B cell (primary cell): ENCODE data around the gene ADAP1. TPM values are rescaled to one million over a fixed set of nuclear protein-coding genes. Genes with fewer than 3 reads are reported as not detected.

Experiments
- ATAC-seq: fragments of 200-7000 bp; cut with Tn5 transposase; one replicate; pipeline ENCODE4 v1.10.0; 2021; ENCODE audit warnings: low read depth, mild to moderate bottlenecking, moderate number of reproducible peaks, moderate library complexity
- CTCF ChIA-PET: fragments of 350-600 bp; sonication (Branson Sonifier 250); formaldehyde crosslinking; loops from one replicate; lab custom pipeline; 2021; ENCODE audit warnings: antibody characterized with exemption, inconsistent platforms; lab: Charles Lee
- POLR2A ChIA-PET: fragments of 350-600 bp; sonication (Branson Sonifier 250); formaldehyde crosslinking; loops from one replicate; lab custom pipeline; 2021; ENCODE audit warnings: antibody characterized with exemption; lab: Charles Lee
- DNase-seq: peaks from one replicate; pipeline ENCODE4 v3.0.0; 2013
- H2AFZ ChIP-seq: 2 replicates; pipeline ENCODE4 v1.6.1; 2012; ENCODE audit warnings: mild to moderate bottlenecking, low read depth, low read length; ENCODE audit not compliant: insufficient read depth, poor library complexity, severe bottlenecking
- H3K27ac ChIP-seq, 2 donors: 1 replicate in 1 of 2; 2 replicates in 1 of 2; pipeline ENCODE4 v1.5.1; 2012 to 2013; ENCODE audit warnings: low read length in 2 of 2, mild to moderate bottlenecking in 2 of 2, moderate library complexity in 1 of 2
- H3K27me3 ChIP-seq, 4 experiments: fragments of 200-600 bp in 1 of 4; sonication (generic) in 1 of 4; replicated peaks in 1 of 4; 1 replicate in 2 of 4; 2 replicates in 2 of 4; pipeline versions ENCODE4 v1.6.1 to v1.7.0; 2013 to 2016; ENCODE audit warnings: low read length in 3 of 4, mild to moderate bottlenecking in 2 of 4, mixed read lengths in 1 of 4, moderate library complexity in 1 of 4; ENCODE audit not compliant: insufficient read depth in 4 of 4, control insufficient read depth in 3 of 4; ENCODE audit errors: control extremely low read depth in 1 of 4
- H3K36me3 ChIP-seq, 2 experiments: replicated peaks in 1 of 2; 1 replicate in 1 of 2; 2 replicates in 1 of 2; pipeline versions ENCODE4 v1.6.1 to v1.7.1; 2013; ENCODE audit warnings: low read length in 1 of 2; ENCODE audit not compliant: insufficient read depth in 2 of 2, control insufficient read depth in 1 of 2; ENCODE audit errors: control extremely low read depth in 1 of 2, extremely low read depth in 1 of 2
- H3K4me1 ChIP-seq, 2 donors: fragments of 200-600 bp in 1 of 2; sonication (generic) in 1 of 2; 1 replicate in 1 of 2; 2 replicates in 1 of 2; pipeline versions ENCODE4 v1.5.1 to v1.6.1; 2013 to 2017; ENCODE audit warnings: low read length in 2 of 2; ENCODE audit not compliant: control insufficient read depth in 2 of 2, insufficient read depth in 2 of 2
- H3K4me2 ChIP-seq: replicated peaks from 2 replicates; pipeline ENCODE3; 2012; ENCODE audit warnings: mild to moderate bottlenecking, low read depth, low read length; ENCODE audit not compliant: poor library complexity, severe bottlenecking
- H3K4me3 ChIP-seq, 5 experiments: fragments of 200-600 bp in 1 of 5; sonication (generic) in 1 of 5; 1 replicate in 3 of 5; 2 replicates in 2 of 5; pipeline versions ENCODE4 v1.5.1 to v1.7.0; 2011 to 2016; ENCODE audit warnings: low read length in 4 of 5, mild to moderate bottlenecking in 4 of 5, low read depth in 2 of 5, control low read depth in 1 of 5, moderate library complexity in 1 of 5; ENCODE audit not compliant: insufficient read depth in 1 of 5; ENCODE audit errors: control extremely low read depth in 1 of 5, extremely low read depth in 1 of 5
- H3K79me2 ChIP-seq: fragments of 200-600 bp; sonication (generic); one replicate; pipeline ENCODE4 v1.6.0; 2016; ENCODE audit warnings: low read length; ENCODE audit not compliant: control insufficient read depth, insufficient read depth
- H3K9ac ChIP-seq: fragments of 200-600 bp; sonication (generic); 2 replicates; pipeline ENCODE4 v1.6.1; 2017; ENCODE audit warnings: mild to moderate bottlenecking, low read length, moderate library complexity
- H3K9me3 ChIP-seq, 3 donors: one replicate each; pipeline versions ENCODE4 v1.6.1 to v1.7.1; 2013; ENCODE audit warnings: low read length in 2 of 3; ENCODE audit not compliant: control insufficient read depth in 2 of 3, insufficient read depth in 1 of 3; ENCODE audit errors: control extremely low read depth in 1 of 3
- H4K20me1 ChIP-seq: 2 replicates; pipeline ENCODE4 v1.6.0; 2012; ENCODE audit warnings: mild to moderate bottlenecking, low read length; ENCODE audit not compliant: insufficient read depth, control insufficient read depth, poor library complexity, severe bottlenecking
- H3K27ac Mint-ChIP-seq: one replicate; pipeline ENCODE4 v1.8.0; 2021; ENCODE audit warnings: mixed read lengths
- H3K27me3 Mint-ChIP-seq: one replicate; pipeline ENCODE4 v1.8.0; 2021; ENCODE audit warnings: mixed read lengths
- H3K4me1 Mint-ChIP-seq: one replicate; pipeline ENCODE4 v1.8.0; 2021; ENCODE audit warnings: mixed read lengths
- H3K4me3 Mint-ChIP-seq: one replicate; pipeline ENCODE4 v1.8.0; 2021; ENCODE audit warnings: mixed read lengths
- H3K9me3 Mint-ChIP-seq: one replicate; pipeline ENCODE4 v1.8.0; 2022; ENCODE audit warnings: mixed read lengths; ENCODE audit not compliant: insufficient read depth
- CTCF ChIP-seq: fragments of 200-600 bp; IDR thresholded peaks from one replicate; pipeline ENCODE4 v1.8.0; 2022; ENCODE audit warnings: antibody characterized with exemption, mild to moderate bottlenecking
- EZH2 ChIP-seq: IDR thresholded peaks from 2 replicates; pipeline ENCODE4 v1.6.1; 2012; ENCODE audit warnings: borderline replicate concordance, low read depth, mild to moderate bottlenecking, moderate library complexity, low read length; ENCODE audit not compliant: insufficient read depth, poor library complexity, severe bottlenecking
- WGBS: methylation state at CpG from one replicate; pipeline ENCODE4 v1.1.5; 2013; ENCODE audit warnings: missing lambda C conversion rate; ENCODE audit not compliant: insufficient coverage; 5-methylcytosine and 5-hydroxymethylcytosine counted together
- intact Hi-C: fragments of 100-400 bp; cut with micrococcal nuclease; formaldehyde crosslinking; loops from one replicate; pipeline ENCODE4 v1.10.0; 2022
- polyA plus RNA-seq: library from polyadenylated mRNA; depleted of rRNA; stranded (reverse); fragments of >200 nt; gene quantifications from 2 replicates; pipeline ENCODE4 v1.2.3, GENCODE V29; 2012
- total RNA-seq, 2 donors: library from RNA; stranded (reverse); fragments of 120-200 nt in 1 of 2; gene quantifications; 1 replicate in 1 of 2; 2 replicates in 1 of 2; pipeline versions ENCODE4 v1.2.3 to v1.2.4, GENCODE V29; 2013 to 2022

Gene ADAP1
- total and polyA plus RNA-seq, 2 donors (not counting 1 experiment from before 2014, with no cell fraction given): 10.8 to 12.9 TPM

GRCh38 chr7:969403-969802 is 14.9 kb upstream of the ADAP1 start:
- Histone ChIP-seq H3K9me3 (no peaks in the 10 kb centered on the region), H4K20me1 (peaks cover 83% of the 10 kb centered on the region), H3K36me3 (peaks cover 4 to 60% of the 10 kb centered on the region in 2 experiments), H3K27me3 (no peaks in the 10 kb centered on the region), H3K4me3 (no peak overlapping the region), H2AFZ (no peak overlapping the region), H3K9ac (no peak overlapping the region), H3K4me2 (no peak overlapping the region), H3K4me1 (peaks cover 13 to 26% of the 10 kb centered on the region in 2 donors), H3K79me2 (peaks cover 53% of the 10 kb centered on the region), H3K27ac (no peak overlapping the region)
- intact Hi-C loops: no loop called here
- no peak overlapping the region for H3K4me3 Mint-ChIP-seq
- H3K27me3 Mint-ChIP-seq: no peaks in the 10 kb centered on the region
- no peak for ATAC-seq
- WGBS: 97% methylated on average over 11 of the region's 11 CpGs
- no peak overlapping the region for H3K27ac Mint-ChIP-seq
- DNase-seq: no peak
- no peaks in the 10 kb centered on the region for H3K9me3 Mint-ChIP-seq
- TF ChIP-seq CTCF (no peak), EZH2 (no peak)
- CTCF ChIA-PET: no interaction called here
- H3K4me1 Mint-ChIP-seq: peaks cover 38% of the 10 kb centered on the region
- POLR2A ChIA-PET: no interaction called here

- H3K79me2 ChIP-seq: peaks cover 44% of the 10 kb centered on the region
Observed at GRCh38 chr7:968205-969105, 14.0 kb upstream of the ADAP1 start.

More at GRCh38 chr7:968205-969105, 14.0 kb upstream of the ADAP1 start:
- peaks cover 39% of the 10 kb centered on the region for H3K4me1 Mint-ChIP-seq
- no peak overlapping the region for H3K4me3 Mint-ChIP-seq
- no peak overlapping the region for H3K4me2 ChIP-seq
- no peak overlapping the region for H3K27ac ChIP-seq
- peaks cover 0 to 7% (median 0%) of the 10 kb centered on the region in 3 donors for H3K9me3 ChIP-seq
- DNase-seq: no peak
- over 99% methylated on average over 21 of the region's 24 CpGs for WGBS
- CTCF ChIA-PET: interaction anchor here (0.6 to 1.1 kb wide), 2 partner anchors 59 to 207 kb away, joined by 3 read pairs; no protein-coding TSS in a partner anchor
- H3K4me3 ChIP-seq: no peak overlapping the region
- TF ChIP-seq CTCF: no peak
- TF ChIP-seq EZH2: no peak
- H3K9ac ChIP-seq: no peak overlapping the region
- H3K27me3 Mint-ChIP-seq: no peaks in the 10 kb centered on the region
- peaks cover 0 to 8% (median 0%) of the 10 kb centered on the region in 4 experiments for H3K27me3 ChIP-seq
- peaks cover 18 to 26% of the 10 kb centered on the region in 2 donors for H3K4me1 ChIP-seq
- no peak overlapping the region for H2AFZ ChIP-seq
- intact Hi-C loops: no loop called here
- peaks cover 4 to 58% of the 10 kb centered on the region in 2 experiments for H3K36me3 ChIP-seq
- no peaks in the 10 kb centered on the region for H3K9me3 Mint-ChIP-seq
- no peak for ATAC-seq
- peaks cover 83% of the 10 kb centered on the region for H4K20me1 ChIP-seq
- no peak overlapping the region for H3K27ac Mint-ChIP-seq
- POLR2A ChIA-PET: no interaction called here
